ENCODE results near the gene BRDT. TPM values are rescaled to one million over a fixed set of nuclear protein-coding genes. Genes with fewer than 3 reads are reported as not detected.

Gene BRDT
- polyA plus RNA-seq, 1 donor (not counting 4 experiments of a cell fraction or from before 2014, with no cell fraction given): not detected

DNA sequence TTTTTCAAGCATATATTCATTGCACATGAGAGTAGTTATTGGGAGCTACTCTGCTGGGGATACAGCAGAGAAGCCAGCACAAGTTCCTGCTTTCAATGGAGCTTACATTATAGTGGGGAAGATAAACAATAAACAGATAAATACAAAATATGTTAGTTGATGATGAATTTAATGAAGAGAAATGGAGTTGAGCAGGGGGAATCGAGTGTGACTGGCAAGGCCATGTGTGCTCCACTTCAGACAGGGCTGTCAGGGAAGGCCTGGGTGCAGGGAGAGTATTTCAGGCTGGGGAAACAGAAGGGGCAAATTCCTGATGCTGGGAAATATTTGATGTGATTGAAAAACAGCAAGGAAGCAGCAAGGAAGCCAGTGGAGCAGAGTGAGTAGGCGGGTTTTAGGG, 21.2 kb upstream of the BRDT start:
- Histone ChIP-seq H3K9ac (ENCODE audit: control insufficient read depth, extremely low read depth, insufficient read depth, low read length) (no peak overlapping the region), H3K4me3 (ENCODE audit: control insufficient read depth in 2 of 3, extremely low read depth in 1 of 3, insufficient read depth in 2 of 3, low read depth in 1 of 3, low read length in 3 of 3) (no peak overlapping the region), H3K9me1 (ENCODE audit: control insufficient read depth, extremely low read depth, insufficient read depth, low read length) (no peaks in the 10 kb centered on the region), H3K79me2 (ENCODE audit: control insufficient read depth, insufficient read depth, low read length) (no peaks in the 10 kb centered on the region), H4K20me1 (ENCODE audit: control insufficient read depth, extremely low read depth, insufficient read depth, low read length) (no peaks in the 10 kb centered on the region), H3K4me1 (ENCODE audit: control insufficient read depth, extremely low read depth, insufficient read depth, low read length) (peaks cover 5% of the 10 kb centered on the region), H3K27me3 (ENCODE audit: control insufficient read depth, extremely low read depth, insufficient read depth, low read length) (no peaks in the 10 kb centered on the region), H3K4me2 (ENCODE audit: control insufficient read depth, extremely low read depth, insufficient read depth, low read depth, low read length) (no peak overlapping the region), H3K36me3 (ENCODE audit: control insufficient read depth in 2 of 2, extremely low read depth in 1 of 2, insufficient read depth in 2 of 2, low read length in 2 of 2) (no peaks in the 10 kb centered on the region), H3K9me3 (ENCODE audit: control insufficient read depth, low read depth, low read length) (no peaks in the 10 kb centered on the region), H2AFZ (ENCODE audit: control insufficient read depth, low read length) (no peak overlapping the region), H3K27ac (ENCODE audit: control insufficient read depth, insufficient read depth, low read length) (no peak overlapping the region)
- TF ChIP-seq, protein P1, sequence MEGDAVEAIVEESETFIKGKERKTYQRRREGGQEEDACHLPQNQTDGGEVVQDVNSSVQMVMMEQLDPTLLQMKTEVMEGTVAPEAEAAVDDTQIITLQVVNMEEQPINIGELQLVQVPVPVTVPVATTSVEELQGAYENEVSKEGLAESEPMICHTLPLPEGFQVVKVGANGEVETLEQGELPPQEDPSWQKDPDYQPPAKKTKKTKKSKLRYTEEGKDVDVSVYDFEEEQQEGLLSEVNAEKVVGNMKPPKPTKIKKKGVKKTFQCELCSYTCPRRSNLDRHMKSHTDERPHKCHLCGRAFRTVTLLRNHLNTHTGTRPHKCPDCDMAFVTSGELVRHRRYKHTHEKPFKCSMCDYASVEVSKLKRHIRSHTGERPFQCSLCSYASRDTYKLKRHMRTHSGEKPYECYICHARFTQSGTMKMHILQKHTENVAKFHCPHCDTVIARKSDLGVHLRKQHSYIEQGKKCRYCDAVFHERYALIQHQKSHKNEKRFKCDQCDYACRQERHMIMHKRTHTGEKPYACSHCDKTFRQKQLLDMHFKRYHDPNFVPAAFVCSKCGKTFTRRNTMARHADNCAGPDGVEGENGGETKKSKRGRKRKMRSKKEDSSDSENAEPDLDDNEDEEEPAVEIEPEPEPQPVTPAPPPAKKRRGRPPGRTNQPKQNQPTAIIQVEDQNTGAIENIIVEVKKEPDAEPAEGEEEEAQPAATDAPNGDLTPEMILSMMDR (optimal IDR thresholded peaks at IDR 0.05 in 1 of 3, IDR thresholded peaks at IDR 0.05 in 1 of 3, conservative IDR thresholded peaks at IDR 0.05 in 1 of 3; ENCODE audit: extremely low read depth in 1 of 3, insufficient read depth in 2 of 3, low read length in 3 of 3): no peak
- TF ChIP-seq EZH2 (IDR thresholded peaks at IDR 0.05; ENCODE audit: low read length): no peak
- DNase-seq (ENCODE audit: low read depth, low spot score): no peak
- dilution Hi-C loops (cut with MboI; ENCODE audit: extremely low pct_ligation_motif_present, low sequenced_read_pairs): no loop called here
- FAIRE-seq: no peak

DNA sequence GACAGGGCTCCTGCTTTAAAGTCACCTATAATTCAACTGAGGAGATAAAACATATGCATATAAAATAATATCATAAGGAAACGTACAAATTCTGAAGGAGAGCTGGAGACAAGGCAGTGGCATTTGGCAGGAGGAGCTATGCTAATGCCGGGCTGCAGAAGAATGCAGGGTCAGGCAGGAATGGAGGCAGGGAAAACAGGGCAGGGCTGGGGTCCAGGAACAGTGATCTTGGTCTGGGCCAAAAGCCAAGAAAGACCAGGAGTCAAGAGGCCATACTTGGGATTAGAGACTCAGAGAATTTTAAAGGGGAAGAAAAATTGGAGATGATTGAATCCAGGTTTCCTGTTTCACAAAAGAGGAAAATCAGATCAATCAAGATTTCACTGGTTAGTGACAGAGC, 20.0 kb upstream of the BRDT start:
- H3K4me2 ChIP-seq (ENCODE audit: control insufficient read depth, extremely low read depth, insufficient read depth, low read depth, low read length): no peak overlapping the region
- no peak for FAIRE-seq
- no peak overlapping the region for H2AFZ ChIP-seq (ENCODE audit: control insufficient read depth, low read length)
- TF ChIP-seq EZH2 (IDR thresholded peaks at IDR 0.05; ENCODE audit: low read length): no peak
- TF ChIP-seq, protein P1 (optimal IDR thresholded peaks at IDR 0.05 in 1 of 3, IDR thresholded peaks at IDR 0.05 in 1 of 3, conservative IDR thresholded peaks at IDR 0.05 in 1 of 3; ENCODE audit: extremely low read depth in 1 of 3, insufficient read depth in 2 of 3, low read length in 3 of 3): no peak
- no peak overlapping the region for H3K9ac ChIP-seq (ENCODE audit: control insufficient read depth, extremely low read depth, insufficient read depth, low read length)
- H3K36me3 ChIP-seq (ENCODE audit: control insufficient read depth in 2 of 2, extremely low read depth in 1 of 2, insufficient read depth in 2 of 2, low read length in 2 of 2): no peaks in the 10 kb centered on the region
- dilution Hi-C loops (cut with MboI; ENCODE audit: extremely low pct_ligation_motif_present, low sequenced_read_pairs): no loop called here
- no peak for DNase-seq (ENCODE audit: low read depth, low spot score)
- no peaks in the 10 kb centered on the region for H3K9me3 ChIP-seq (ENCODE audit: control insufficient read depth, low read depth, low read length)
- no peaks in the 10 kb centered on the region for H3K9me1 ChIP-seq (ENCODE audit: control insufficient read depth, extremely low read depth, insufficient read depth, low read length)
- H3K4me3 ChIP-seq (ENCODE audit: control insufficient read depth in 2 of 3, extremely low read depth in 1 of 3, insufficient read depth in 2 of 3, low read depth in 1 of 3, low read length in 3 of 3): no peak overlapping the region
- no peaks in the 10 kb centered on the region for H3K27me3 ChIP-seq (ENCODE audit: control insufficient read depth, extremely low read depth, insufficient read depth, low read length)
- H3K27ac ChIP-seq (ENCODE audit: control insufficient read depth, insufficient read depth, low read length): no peak overlapping the region
- H3K4me1 ChIP-seq (ENCODE audit: control insufficient read depth, extremely low read depth, insufficient read depth, low read length): peaks cover 3% of the 10 kb centered on the region
- H3K79me2 ChIP-seq (ENCODE audit: control insufficient read depth, insufficient read depth, low read length): no peaks in the 10 kb centered on the region
- no peaks in the 10 kb centered on the region for H4K20me1 ChIP-seq (ENCODE audit: control insufficient read depth, extremely low read depth, insufficient read depth, low read length)

Data from keratinocyte (primary cell).